Stomach (tissue), 9 donors: ENCODE measurements around the gene RPTOR. TPM values are rescaled to one million over a fixed set of nuclear protein-coding genes. Genes with fewer than 3 reads are reported as not detected.

Experiments
- DNase-seq, 2 donors: peaks; one replicate each; pipeline versions ENCODE4 v3.0.0 to v3.0.0-alpha.2; 2013 to 2019
- H3K27ac ChIP-seq, 5 donors: fragments of 200-600 bp in 4 of 5; sonication (generic) in 4 of 5; one replicate each; pipeline ENCODE4 v1.5.1; 2013 to 2019; ENCODE audit warnings: mild to moderate bottlenecking in 1 of 5, moderate library complexity in 1 of 5
- H3K27me3 ChIP-seq, 3 donors: fragments of 200-600 bp; sonication (generic); one replicate each; pipeline ENCODE4 v1.5.1; 2017 to 2019; ENCODE audit warnings: mixed run types in 1 of 3
- H3K36me3 ChIP-seq, 4 donors: fragments of 200-600 bp; sonication (generic); 1 replicate in 3 of 4; 2 replicates in 1 of 4; pipeline ENCODE4 v1.5.1; 2016 to 2019
- H3K4me1 ChIP-seq, 4 donors: fragments of 200-600 bp; sonication (generic); one replicate each; pipeline ENCODE4 v1.5.1; 2016 to 2019
- H3K4me3 ChIP-seq, 4 donors: fragments of 200-600 bp; sonication (generic) in 3 of 4; one replicate each; pipeline ENCODE4 v1.5.1; 2016 to 2019; ENCODE audit warnings: mild to moderate bottlenecking in 1 of 4
- H3K9me3 ChIP-seq, 4 donors: fragments of 200-600 bp; sonication (generic); one replicate each; pipeline ENCODE4 v1.5.1; 2016 to 2019
- EP300 ChIP-seq: sonication (generic); formaldehyde crosslinking; IDR thresholded peaks from one replicate; pipeline ENCODE4 v1.6.1; 2017; ENCODE audit warnings: antibody characterized with exemption
- POLR2A ChIP-seq, 4 donors: fragments of 450-650 bp; IDR thresholded peaks; one replicate each; pipeline ENCODE4 v1.6.1; 2016; ENCODE audit warnings: antibody characterized with exemption in 4 of 4, control low read depth in 2 of 4, mild to moderate bottlenecking in 1 of 4, moderate library complexity in 1 of 4
- POLR2AphosphoS5 ChIP-seq, 3 donors: sonication (generic); formaldehyde crosslinking; IDR thresholded peaks; one replicate each; pipeline ENCODE4 v1.6.1; 2016; ENCODE audit warnings: antibody characterized with exemption in 3 of 3
- WGBS, 5 donors: extraction: QIAGEN DNeasy Blood & Tissue Kit in 3 of 5; methylation state at CpG; one replicate each; pipeline versions ENCODE4 v1.1.5 to v1.1.7; 2013 to 2018; 5-methylcytosine and 5-hydroxymethylcytosine counted together
- intact Hi-C: fragments of 100-400 bp; cut with DNase I; formaldehyde crosslinking; loops from one replicate; pipeline ENCODE4 v1.15.1; 2023; ENCODE audit warnings: low total_unique reads
- polyA plus RNA-seq, 3 donors: library from polyadenylated mRNA; stranded (reverse); fragments of 200-250 nt; gene quantifications; one replicate each; pipeline ENCODE4 v1.2.3, GENCODE V29; 2013
- total RNA-seq, 5 donors: library from RNA; depleted of rRNA; stranded (reverse); fragments of >200 nt; gene quantifications; one replicate each; pipeline versions ENCODE4 v1.1.0 to v1.2.3, GENCODE V29; 2014 to 2016
- TF ChIP-seq, protein P1 (sequence below), 7 experiments: fragments of 450-650 bp in 4 of 7; fragments of 200-600 bp in 3 of 7; sonication (generic) in 3 of 7; IDR thresholded peaks; one replicate each; pipeline ENCODE4 v1.5.1; 2016 to 2019; ENCODE audit warnings: antibody characterized with exemption in 7 of 7, control low read depth in 2 of 7, mild to moderate bottlenecking in 1 of 7
- donor health status: healthy with polysubstance abuse.
- donor health status: Bipolar disorder and iron deficiency.
- donor health status: healthy.

The RPTOR gene
- total and polyA plus RNA-seq, 8 donors = 3.8 to 103 (median 19.3) TPM

DNA sequence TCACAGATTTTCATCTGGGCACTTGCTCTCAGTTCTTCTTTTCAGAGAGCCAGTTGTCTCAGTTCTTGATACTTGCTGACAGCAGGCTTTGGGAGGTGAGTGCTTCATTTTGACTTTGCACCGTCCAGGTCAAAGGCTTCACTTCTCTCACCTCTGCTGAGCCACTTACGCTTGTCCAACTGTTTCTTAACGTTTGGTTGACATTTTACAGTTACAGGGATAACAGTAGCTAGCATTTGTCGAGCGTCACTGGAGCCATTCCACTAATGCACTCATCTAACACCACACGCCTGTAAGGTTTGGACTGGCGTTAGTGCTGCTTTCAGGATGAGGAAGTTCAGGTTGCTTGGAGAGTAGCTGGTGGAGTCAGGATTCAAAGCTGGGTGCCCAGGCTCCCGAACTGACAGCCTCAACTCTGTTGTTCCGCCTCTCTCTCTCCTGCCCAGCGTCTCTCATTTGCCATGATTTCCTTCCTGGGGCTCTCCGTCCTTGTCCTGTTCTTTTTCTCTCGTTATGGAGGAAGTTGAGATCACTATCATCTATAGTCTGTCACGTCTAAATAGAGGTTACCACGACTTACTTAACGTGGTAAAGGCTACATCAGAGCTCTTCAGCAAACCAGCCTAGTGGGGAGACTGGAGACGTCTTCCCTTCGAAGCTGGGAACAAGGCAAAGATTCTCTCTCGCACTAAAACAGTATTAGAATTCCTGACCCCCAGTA is 220.8 kb downstream of the RPTOR start:
- Histone ChIP-seq H3K27ac (no peak overlapping the region), H3K4me1 (peaks cover 1 to 16% (median 5%) of the 10 kb centered on the region in 4 donors), H3K36me3 (peaks cover 0 to 4% (median 0%) of the 10 kb centered on the region in 4 donors), H3K27me3 (no peaks in the 10 kb centered on the region), H3K4me3 (no peak overlapping the region), H3K9me3 (no peaks in the 10 kb centered on the region)
- WGBS, 5 donors = 73 to 79% (median 78%) methylated on average over 18 of the region's 18 CpGs
- TF ChIP-seq EP300 (no peak), POLR2A (IDR thresholded peaks at IDR 0.05) (no peak), POLR2AphosphoS5 (IDR thresholded peaks at IDR 0.05) (no peak)
- TF ChIP-seq, protein P1, sequence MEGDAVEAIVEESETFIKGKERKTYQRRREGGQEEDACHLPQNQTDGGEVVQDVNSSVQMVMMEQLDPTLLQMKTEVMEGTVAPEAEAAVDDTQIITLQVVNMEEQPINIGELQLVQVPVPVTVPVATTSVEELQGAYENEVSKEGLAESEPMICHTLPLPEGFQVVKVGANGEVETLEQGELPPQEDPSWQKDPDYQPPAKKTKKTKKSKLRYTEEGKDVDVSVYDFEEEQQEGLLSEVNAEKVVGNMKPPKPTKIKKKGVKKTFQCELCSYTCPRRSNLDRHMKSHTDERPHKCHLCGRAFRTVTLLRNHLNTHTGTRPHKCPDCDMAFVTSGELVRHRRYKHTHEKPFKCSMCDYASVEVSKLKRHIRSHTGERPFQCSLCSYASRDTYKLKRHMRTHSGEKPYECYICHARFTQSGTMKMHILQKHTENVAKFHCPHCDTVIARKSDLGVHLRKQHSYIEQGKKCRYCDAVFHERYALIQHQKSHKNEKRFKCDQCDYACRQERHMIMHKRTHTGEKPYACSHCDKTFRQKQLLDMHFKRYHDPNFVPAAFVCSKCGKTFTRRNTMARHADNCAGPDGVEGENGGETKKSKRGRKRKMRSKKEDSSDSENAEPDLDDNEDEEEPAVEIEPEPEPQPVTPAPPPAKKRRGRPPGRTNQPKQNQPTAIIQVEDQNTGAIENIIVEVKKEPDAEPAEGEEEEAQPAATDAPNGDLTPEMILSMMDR (IDR thresholded peaks at IDR 0.05) = no peak
- intact Hi-C loops = no loop called here
- no peak for DNase-seq

DNA sequence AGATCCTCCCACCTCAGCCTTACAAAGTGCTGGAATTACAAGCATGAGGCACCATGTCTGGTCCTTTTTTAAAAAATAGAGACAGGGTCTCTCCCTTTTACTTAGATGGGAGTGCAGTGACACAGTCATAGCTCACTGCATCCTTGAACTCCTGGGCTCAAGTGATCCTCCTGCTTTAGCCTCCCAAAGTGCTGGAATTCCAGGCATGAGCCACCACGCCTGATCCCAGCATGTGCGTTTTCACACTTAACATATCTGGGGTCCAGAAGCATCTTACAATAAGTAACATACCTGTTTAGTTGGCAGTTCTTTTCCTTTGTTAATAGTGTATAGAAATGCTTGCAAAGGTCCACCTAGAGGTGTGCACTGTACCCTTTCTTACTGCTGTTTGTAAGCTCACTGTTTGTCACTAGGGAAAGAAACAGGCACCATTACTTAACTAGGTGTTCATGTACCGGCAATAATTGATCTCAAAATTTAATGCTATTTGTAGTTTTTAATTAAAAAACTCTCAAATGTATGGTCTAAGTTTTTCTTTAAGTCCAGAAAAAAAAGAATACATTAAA is 221.7 kb downstream of the RPTOR start:
- peaks cover 0 to 8% (median 4%) of the 10 kb centered on the region in 4 donors for H3K36me3 ChIP-seq
- TF ChIP-seq POLR2AphosphoS5 (IDR thresholded peaks at IDR 0.05) (no peak), POLR2A (IDR thresholded peaks at IDR 0.05) (no peak), EP300 (no peak)
- TF ChIP-seq, protein P1 (IDR thresholded peaks at IDR 0.05) = no peak
- H3K27me3 ChIP-seq = no peaks in the 10 kb centered on the region
- H3K4me3 ChIP-seq = no peak overlapping the region
- 95 to 97% (median 96%) methylated on average over 3 of the region's 3 CpGs for WGBS, 5 donors
- intact Hi-C loops = no loop called here
- H3K4me1 ChIP-seq = peaks cover 0 to 6% (median 0%) of the 10 kb centered on the region in 4 donors
- DNase-seq = no peak
- no peaks in the 10 kb centered on the region for H3K9me3 ChIP-seq
- no peak overlapping the region for H3K27ac ChIP-seq

DNA sequence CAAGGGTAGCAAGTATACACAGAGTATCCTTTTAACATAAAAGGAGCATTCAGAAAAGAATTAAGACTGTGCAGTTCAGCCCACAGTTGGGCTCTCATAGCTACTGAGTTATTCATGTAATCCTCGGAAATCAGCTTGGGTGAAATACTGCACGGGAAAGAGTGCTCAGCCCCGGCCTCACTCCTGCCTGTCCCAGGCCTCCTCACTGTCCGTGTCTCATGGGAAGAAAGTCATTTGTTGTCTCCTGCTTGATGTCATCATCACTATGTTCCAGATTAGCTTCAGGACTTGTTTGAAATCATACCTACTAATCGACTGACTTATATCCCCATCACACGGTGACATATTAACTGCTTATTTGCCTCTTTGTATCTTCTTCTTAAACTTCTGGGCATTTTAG is 223.8 kb downstream of the RPTOR start:
- no peaks in the 10 kb centered on the region for H3K27me3 ChIP-seq
- intact Hi-C loops = no loop called here
- TF ChIP-seq EP300 (no peak), POLR2AphosphoS5 (IDR thresholded peaks at IDR 0.05) (no peak), POLR2A (IDR thresholded peaks at IDR 0.05) (no peak)
- TF ChIP-seq, protein P1 (IDR thresholded peaks at IDR 0.05) = no peak
- peaks cover 0 to 8% (median 4%) of the 10 kb centered on the region in 4 donors for H3K36me3 ChIP-seq
- WGBS, 5 donors = 69 to 88% (median 78%) methylated on average over 6 of the region's 6 CpGs
- H3K27ac ChIP-seq = no peak overlapping the region
- peaks cover 0 to 15% (median 7%) of the 10 kb centered on the region in 4 donors for H3K4me1 ChIP-seq
- H3K9me3 ChIP-seq = no peaks in the 10 kb centered on the region
- DNase-seq = no peak
- H3K4me3 ChIP-seq = no peak overlapping the region

DNA sequence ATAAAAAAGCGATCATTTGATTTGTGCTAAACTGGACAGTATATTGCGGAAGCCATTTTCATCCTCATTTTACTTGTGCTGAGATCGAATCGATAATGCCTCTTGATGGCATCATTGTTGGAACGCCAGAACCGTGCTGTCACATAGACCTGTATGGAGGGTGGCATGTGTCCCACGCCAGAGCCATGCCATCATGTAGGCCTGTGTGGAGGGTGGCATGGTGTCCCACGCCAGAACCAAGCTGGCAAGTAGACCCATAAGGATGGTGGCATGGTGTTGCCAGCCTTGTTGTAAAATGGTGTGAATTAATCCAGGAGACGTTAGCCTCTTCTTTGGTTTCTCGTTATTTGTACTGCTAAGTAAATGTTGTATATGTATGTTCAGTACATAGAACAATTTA is 224.3 kb downstream of the RPTOR start:
- intact Hi-C loops = no loop called here
- WGBS, 5 donors = 93 to 96% (median 96%) methylated on average over 10 of the region's 10 CpGs
- peaks cover under 1 to 8% (median 4%) of the 10 kb centered on the region in 4 donors for H3K36me3 ChIP-seq
- no peak overlapping the region for H3K4me3 ChIP-seq
- no peak overlapping the region for H3K27ac ChIP-seq
- H3K27me3 ChIP-seq = no peaks in the 10 kb centered on the region
- no peaks in the 10 kb centered on the region for H3K9me3 ChIP-seq
- DNase-seq = no peak
- H3K4me1 ChIP-seq = peaks cover 0 to 21% (median 9%) of the 10 kb centered on the region in 4 donors
- TF ChIP-seq POLR2AphosphoS5 (IDR thresholded peaks at IDR 0.05) = no peak
- no peak for TF ChIP-seq POLR2A (IDR thresholded peaks at IDR 0.05)
- no peak for TF ChIP-seq EP300
- TF ChIP-seq, protein P1 (IDR thresholded peaks at IDR 0.05) = no peak
